22Rv1 (cell line): ENCODE data around the gene PMM2.
"Not testable (repeated sequence)": the region's sequence is repeated elsewhere in the genome, so short reads cannot be mapped to it uniquely, and the experiment has no call there.

Experiments used
- H3K27ac ChIP-seq: fragments of 450-650 bp; 2 replicates; pipeline ENCODE4 v1.5.1; 2017
- CTCF ChIP-seq: fragments of 450-650 bp; IDR thresholded peaks from 2 replicates; pipeline ENCODE4 v1.5.1; 2017; ENCODE audit warnings: mild to moderate bottlenecking
- ZFX ChIP-seq: fragments of 450-650 bp; IDR thresholded peaks from 2 replicates; pipeline ENCODE4 v1.6.1; 2017; ENCODE audit warnings: antibody characterized with exemption, borderline replicate concordance

The PMM2 gene

GRCh38 chr16:8796469-8797363 lies 923 bp upstream of the PMM2 start:
- TF ChIP-seq CTCF, result no peak
- TF ChIP-seq ZFX, result no peak

GRCh38 chr16:8798174-8798527 lies 512 bp downstream of the PMM2 start:
- peak overlapping the region; percentile 71 for H3K27ac ChIP-seq
- TF ChIP-seq ZFX (no peak), CTCF (no peak)

More at GRCh38 chr16:8796469-8797363, 923 bp upstream of the PMM2 start:
- peak overlapping the region; percentile 71 for H3K27ac ChIP-seq

DNA sequence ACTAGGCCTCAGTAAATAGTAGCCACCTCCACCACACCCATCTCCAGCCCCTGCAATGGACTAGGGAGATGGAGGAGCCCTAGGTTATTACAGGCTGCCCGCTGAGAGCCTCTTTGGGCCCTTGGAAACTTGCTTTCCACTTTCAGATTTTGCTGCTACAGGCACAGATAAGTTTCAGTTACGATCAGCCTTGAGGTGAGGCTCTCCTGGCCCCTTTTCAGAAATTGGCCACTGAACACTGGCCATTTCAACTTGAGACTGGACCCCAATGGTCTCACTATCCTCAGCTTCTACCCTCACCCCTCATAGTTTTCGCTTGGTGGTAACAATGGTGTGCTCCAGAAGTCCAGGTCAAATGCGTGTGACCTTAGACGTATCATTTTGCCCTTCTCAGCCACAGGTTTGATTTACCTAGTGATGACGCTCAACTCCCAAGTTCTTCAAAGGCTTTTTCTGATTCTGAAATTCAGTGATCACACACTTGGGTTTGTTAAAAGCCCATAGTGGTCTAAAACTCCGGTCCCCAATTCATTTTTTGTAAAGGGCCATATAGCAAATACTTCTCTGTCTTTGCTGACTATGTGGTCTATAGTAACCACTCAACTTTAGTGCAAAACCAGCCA lies 1.0 kb downstream of the PMM2 start:
- no peak for TF ChIP-seq ZFX
- no peak for TF ChIP-seq CTCF
- peak overlapping the region; percentile 71 for H3K27ac ChIP-seq

- H3K27ac ChIP-seq, result no peak overlapping the region
- TF ChIP-seq CTCF (no peak), ZFX (no peak)
These were observed 4.1 kb downstream of the PMM2 start for GRCh38 chr16:8801701-8802100.

DNA sequence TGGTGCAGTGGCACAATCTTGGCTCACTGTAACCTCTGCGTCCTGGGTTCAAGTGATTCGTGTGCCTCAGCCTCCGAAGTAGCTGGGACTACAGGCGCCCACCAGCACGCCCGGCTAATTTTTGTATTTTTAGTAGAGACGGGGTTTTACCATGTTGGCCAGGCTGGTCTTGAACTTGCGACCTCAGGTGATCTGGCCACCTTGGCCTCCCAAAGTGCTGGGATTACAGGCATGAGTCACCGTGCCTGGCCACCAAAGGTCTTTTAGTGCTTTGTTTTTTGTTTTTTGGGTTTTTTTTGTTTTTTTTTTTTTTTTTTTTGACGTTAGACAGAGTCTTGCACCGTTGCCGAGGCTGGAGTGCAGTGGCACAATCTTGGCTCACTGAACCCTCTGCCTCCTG lies 6.1 kb downstream of the PMM2 start:
- H3K27ac ChIP-seq, result not testable (repeated sequence)

GRCh38 chr16:8804313-8804712 lies 6.7 kb downstream of the PMM2 start:
- no peak overlapping the region for H3K27ac ChIP-seq
- TF ChIP-seq CTCF, result no peak
- TF ChIP-seq ZFX, result no peak

- no peak for TF ChIP-seq ZFX
- TF ChIP-seq CTCF, result no peak
- H3K27ac ChIP-seq, result no peak overlapping the region
These were observed 8.8 kb downstream of the PMM2 start for GRCh38 chr16:8806272-8806983.
